Keratinocyte (primary cell): Measurements from ENCODE around the gene SLC17A4. TPM values are rescaled to one million over a fixed set of nuclear protein-coding genes. Genes with fewer than 3 reads are reported as not detected.

Experiments used
- DNase-seq: peaks from one replicate; pipeline ENCODE4 v3.0.0-alpha.2; 2011; ENCODE audit warnings: low read depth, missing footprints, low spot score
- FAIRE-seq: peaks from 2 replicates; lab custom pipeline; 2011; peaks lifted over from hg19 to GRCh38; lab: Jason Lieb, UNC
- H2AFZ ChIP-seq: 2 replicates; pipeline ENCODE4 v1.6.0; 2012; ENCODE audit warnings: low read length, control low read depth, inconsistent platforms; ENCODE audit not compliant: control insufficient read depth
- H3K27ac ChIP-seq: 2 replicates; pipeline ENCODE4 v1.5.1; 2011; ENCODE audit warnings: low read length; ENCODE audit not compliant: control insufficient read depth, insufficient read depth
- H3K27me3 ChIP-seq: 3 replicates; pipeline ENCODE4 v1.6.0; 2011; ENCODE audit warnings: low read length; ENCODE audit not compliant: control insufficient read depth, insufficient read depth; ENCODE audit errors: extremely low read depth
- H3K36me3 ChIP-seq, 2 experiments: 2 replicates in 1 of 2; 3 replicates in 1 of 2; pipeline ENCODE4 v1.5.1; 2011; ENCODE audit warnings: low read length in 2 of 2, mild to moderate bottlenecking in 1 of 2; ENCODE audit not compliant: control insufficient read depth in 2 of 2, insufficient read depth in 2 of 2; ENCODE audit errors: extremely low read depth in 1 of 2
- H3K4me1 ChIP-seq: 3 replicates; pipeline ENCODE4 v1.5.1; 2011; ENCODE audit warnings: low read length; ENCODE audit not compliant: control insufficient read depth, insufficient read depth; ENCODE audit errors: extremely low read depth
- H3K4me2 ChIP-seq: 3 replicates; pipeline ENCODE4 v1.6.0; 2011; ENCODE audit warnings: low read depth, low read length; ENCODE audit not compliant: control insufficient read depth, insufficient read depth; ENCODE audit errors: extremely low read depth
- H3K4me3 ChIP-seq, 3 experiments: fragments of 200-600 bp in 1 of 3; sonication (generic) in 1 of 3; 2 replicates in 2 of 3; 3 replicates in 1 of 3; pipeline ENCODE4 v1.5.1; 2011 to 2016; ENCODE audit warnings: low read length in 3 of 3, mild to moderate bottlenecking in 3 of 3, control low read depth in 2 of 3, inconsistent platforms in 1 of 3, low read depth in 1 of 3, mixed read lengths in 1 of 3, mixed run types in 1 of 3, moderate library complexity in 1 of 3; ENCODE audit not compliant: control insufficient read depth in 2 of 3, insufficient read depth in 2 of 3; ENCODE audit errors: extremely low read depth in 1 of 3
- H3K79me2 ChIP-seq: 2 replicates; pipeline ENCODE4 v1.6.0; 2012; ENCODE audit warnings: low read length; ENCODE audit not compliant: control insufficient read depth, insufficient read depth
- H3K9ac ChIP-seq: 3 replicates; pipeline ENCODE4 v1.6.0; 2011; ENCODE audit warnings: low read length; ENCODE audit not compliant: control insufficient read depth, insufficient read depth; ENCODE audit errors: extremely low read depth
- H3K9me1 ChIP-seq: 3 replicates; pipeline ENCODE4 v1.6.0; 2011; ENCODE audit warnings: low read length; ENCODE audit not compliant: control insufficient read depth, insufficient read depth; ENCODE audit errors: extremely low read depth
- H3K9me3 ChIP-seq: 2 replicates; pipeline ENCODE4 v1.5.1; 2012; ENCODE audit warnings: low read depth, low read length; ENCODE audit not compliant: control insufficient read depth
- H4K20me1 ChIP-seq: 3 replicates; pipeline ENCODE4 v1.6.0; 2011; ENCODE audit warnings: low read length; ENCODE audit not compliant: control insufficient read depth, insufficient read depth; ENCODE audit errors: extremely low read depth
- EZH2 ChIP-seq: IDR thresholded peaks from one replicate; pipeline ENCODE4 v1.6.1; 2012; ENCODE audit warnings: inconsistent platforms, mild to moderate bottlenecking, low read length, moderate library complexity
- dilution Hi-C: fragments of 300-500 bp; cut with MboI; formaldehyde crosslinking; loops from one replicate; pipeline ENCODE4 v1.7.0; 2020; ENCODE audit warnings: low sequenced_read_pairs; ENCODE audit not compliant: extremely low pct_ligation_motif_present
- polyA plus RNA-seq, 5 experiments: library from polyadenylated mRNA; depleted of rRNA in 3 of 5; stranded (reverse) in 3 of 5; stranded (forward) in 1 of 5; unstranded in 1 of 5; fragments of >200 nt; gene quantifications; 1 replicate in 1 of 5; 2 replicates in 3 of 5; 3 replicates in 1 of 5; pipeline versions ENCODE4 v1.2.1 to v1.2.3, GENCODE V29; 2011 to 2012; ENCODE audit warnings: missing spikeins in 2 of 5, low read depth in 1 of 5, low replicate concordance in 1 of 5
- TF ChIP-seq, protein P1 (sequence below), 3 experiments: IDR thresholded peaks in 1 of 3; conservative IDR thresholded peaks in 1 of 3; optimal IDR thresholded peaks in 1 of 3; 2 replicates in 2 of 3; 3 replicates in 1 of 3; pipeline versions ENCODE3 to v1.5.1; 2011; ENCODE audit warnings: low read length in 3 of 3, mild to moderate bottlenecking in 3 of 3, moderate library complexity in 2 of 3, control low read depth in 1 of 3, inconsistent platforms in 1 of 3; ENCODE audit not compliant: insufficient read depth in 2 of 3; ENCODE audit errors: extremely low read depth in 1 of 3

SLC17A4 gene
- polyA plus RNA-seq, 1 donor (not counting 4 experiments of a cell fraction or from before 2014, with no cell fraction given) = not detected

DNA sequence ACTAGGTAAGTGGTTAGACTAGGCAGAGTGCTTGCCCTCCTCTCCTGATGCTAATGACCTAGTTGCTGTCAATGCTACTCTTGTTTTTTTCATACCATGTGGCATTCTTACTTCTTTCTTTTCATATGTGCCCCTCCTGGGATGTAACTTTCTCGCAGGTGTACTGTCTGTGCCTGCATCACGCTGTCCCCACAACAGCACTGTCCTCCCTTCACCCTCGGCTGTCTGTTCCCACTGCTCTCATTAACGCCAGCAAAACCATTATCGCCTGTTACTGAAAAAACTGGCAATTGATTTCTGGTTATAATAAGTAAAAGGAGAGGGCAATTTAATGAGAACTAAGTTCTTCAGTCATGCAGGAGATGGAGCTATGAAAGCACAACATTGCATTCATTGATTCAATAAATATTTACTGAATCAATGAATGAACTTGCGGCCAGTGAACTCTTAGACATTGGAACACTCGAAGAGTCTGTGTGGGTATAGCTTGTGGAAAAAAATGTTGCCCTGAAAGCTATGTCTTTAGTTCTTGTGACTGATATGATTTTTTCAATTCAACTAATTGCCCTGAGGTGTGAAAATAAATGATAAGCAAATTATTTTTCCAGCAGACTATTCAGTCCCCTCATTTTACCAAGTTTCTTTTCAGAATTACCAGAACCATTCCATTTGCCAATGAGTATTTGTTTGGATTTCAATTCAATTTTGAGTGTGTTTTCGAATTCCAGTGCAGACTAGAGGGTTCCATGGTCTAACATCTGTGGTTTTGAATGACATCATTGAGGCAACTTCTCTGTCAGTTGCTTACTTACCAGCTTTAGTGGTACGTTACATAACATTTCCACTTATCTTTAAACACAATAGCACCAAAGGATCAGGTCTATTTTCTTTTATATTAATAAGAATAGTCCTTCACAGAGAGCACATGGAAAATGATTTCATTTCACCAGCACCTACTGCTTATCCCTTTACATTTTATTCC, 2.1 kb downstream of the SLC17A4 start:
- Histone ChIP-seq H2AFZ (no peak overlapping the region), H3K9ac (no peak overlapping the region), H3K4me1 (no peaks in the 10 kb centered on the region), H3K27ac (no peak overlapping the region), H3K4me2 (no peak overlapping the region), H4K20me1 (no peaks in the 10 kb centered on the region), H3K79me2 (no peaks in the 10 kb centered on the region), H3K9me1 (no peaks in the 10 kb centered on the region), H3K9me3 (no peaks in the 10 kb centered on the region), H3K4me3 (no peak overlapping the region), H3K27me3 (peaks cover 5% of the 10 kb centered on the region), H3K36me3 (no peaks in the 10 kb centered on the region)
- FAIRE-seq (no peak), DNase-seq (no peak)
- dilution Hi-C loops = no loop called here
- TF ChIP-seq, protein P1, sequence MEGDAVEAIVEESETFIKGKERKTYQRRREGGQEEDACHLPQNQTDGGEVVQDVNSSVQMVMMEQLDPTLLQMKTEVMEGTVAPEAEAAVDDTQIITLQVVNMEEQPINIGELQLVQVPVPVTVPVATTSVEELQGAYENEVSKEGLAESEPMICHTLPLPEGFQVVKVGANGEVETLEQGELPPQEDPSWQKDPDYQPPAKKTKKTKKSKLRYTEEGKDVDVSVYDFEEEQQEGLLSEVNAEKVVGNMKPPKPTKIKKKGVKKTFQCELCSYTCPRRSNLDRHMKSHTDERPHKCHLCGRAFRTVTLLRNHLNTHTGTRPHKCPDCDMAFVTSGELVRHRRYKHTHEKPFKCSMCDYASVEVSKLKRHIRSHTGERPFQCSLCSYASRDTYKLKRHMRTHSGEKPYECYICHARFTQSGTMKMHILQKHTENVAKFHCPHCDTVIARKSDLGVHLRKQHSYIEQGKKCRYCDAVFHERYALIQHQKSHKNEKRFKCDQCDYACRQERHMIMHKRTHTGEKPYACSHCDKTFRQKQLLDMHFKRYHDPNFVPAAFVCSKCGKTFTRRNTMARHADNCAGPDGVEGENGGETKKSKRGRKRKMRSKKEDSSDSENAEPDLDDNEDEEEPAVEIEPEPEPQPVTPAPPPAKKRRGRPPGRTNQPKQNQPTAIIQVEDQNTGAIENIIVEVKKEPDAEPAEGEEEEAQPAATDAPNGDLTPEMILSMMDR (optimal IDR thresholded peaks at IDR 0.05 in 1 of 3, IDR thresholded peaks at IDR 0.05 in 1 of 3, conservative IDR thresholded peaks at IDR 0.05 in 1 of 3; ENCODE audit: extremely low read depth in 1 of 3, insufficient read depth in 2 of 3, low read length in 3 of 3) = no peak
- TF ChIP-seq EZH2 = no peak

DNA sequence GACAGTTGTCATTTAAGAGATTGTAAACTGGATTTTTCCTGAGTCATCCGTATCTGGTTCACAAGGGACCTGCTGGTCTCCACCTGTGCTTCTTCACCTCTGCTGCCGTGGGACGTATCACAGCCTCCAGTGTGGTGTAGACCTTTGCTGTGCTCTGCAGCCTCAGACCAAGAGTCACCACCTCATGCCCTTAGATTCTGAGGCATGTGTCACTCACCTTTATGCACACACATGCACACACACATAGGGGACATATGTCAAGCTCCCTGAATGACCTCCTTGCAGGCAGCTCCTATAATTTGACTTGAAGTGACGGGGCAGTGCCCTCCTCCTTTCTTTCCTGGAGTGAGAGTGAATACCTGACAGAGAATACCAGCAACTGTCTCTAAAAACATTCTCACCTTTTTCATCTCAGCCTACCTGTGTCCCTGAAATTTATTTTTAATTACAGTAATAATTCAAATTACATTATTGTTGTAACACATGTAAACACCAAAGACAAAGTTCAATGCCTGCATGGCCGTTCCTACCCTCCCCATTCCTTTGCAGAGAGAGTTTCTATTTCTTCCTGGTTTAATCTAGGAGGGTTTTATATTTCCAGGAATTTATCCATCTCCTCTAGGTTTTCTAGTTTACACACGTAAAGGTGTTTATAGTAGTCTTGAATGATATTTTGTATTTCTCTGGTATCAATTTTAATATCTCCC, 3.5 kb downstream of the SLC17A4 start:
- no peak for FAIRE-seq
- Histone ChIP-seq H3K4me2 (no peak overlapping the region), H3K36me3 (no peaks in the 10 kb centered on the region), H3K4me1 (no peaks in the 10 kb centered on the region), H3K4me3 (no peak overlapping the region), H3K79me2 (no peaks in the 10 kb centered on the region), H3K27ac (no peak overlapping the region), H3K9me3 (no peaks in the 10 kb centered on the region), H4K20me1 (no peaks in the 10 kb centered on the region), H3K27me3 (peaks cover 5% of the 10 kb centered on the region), H2AFZ (no peak overlapping the region), H3K9me1 (no peaks in the 10 kb centered on the region), H3K9ac (no peak overlapping the region)
- dilution Hi-C loops = no loop called here
- TF ChIP-seq, protein P1 (optimal IDR thresholded peaks at IDR 0.05 in 1 of 3, IDR thresholded peaks at IDR 0.05 in 1 of 3, conservative IDR thresholded peaks at IDR 0.05 in 1 of 3; ENCODE audit: extremely low read depth in 1 of 3, insufficient read depth in 2 of 3, low read length in 3 of 3) = no peak
- TF ChIP-seq EZH2 = no peak
- DNase-seq = no peak
